Breast epithelium (tissue), 4 donors: ENCODE measurements around the gene ZNF674. TPM values are rescaled to one million over a fixed set of nuclear protein-coding genes. Genes with fewer than 3 reads are reported as not detected.

Experiments used
- DNase-seq, 2 donors: peaks; one replicate each; pipeline ENCODE4 v3.0.0-alpha.2; 2019; ENCODE audit warnings: low spot score in 2 of 2
- H3K27ac ChIP-seq, 2 donors: fragments of 200-600 bp; sonication (generic) in 1 of 2; one replicate each; pipeline ENCODE4 v1.5.1; 2016 to 2019; ENCODE audit warnings: mild to moderate bottlenecking in 1 of 2
- H3K27me3 ChIP-seq, 2 donors: fragments of 200-600 bp; sonication (generic) in 1 of 2; one replicate each; pipeline versions ENCODE4 v1.5.1 to v1.6.0; 2017 to 2019; ENCODE audit warnings: control low read depth in 1 of 2, mild to moderate bottlenecking in 1 of 2
- H3K36me3 ChIP-seq: fragments of 200-600 bp; one replicate; pipeline ENCODE4 v1.5.1; 2019
- H3K4me1 ChIP-seq, 2 donors: fragments of 200-600 bp; sonication (generic); one replicate each; pipeline ENCODE4 v1.5.1; 2016 to 2019; ENCODE audit warnings: control low read depth in 1 of 2
- H3K4me3 ChIP-seq, 3 donors: fragments of 200-600 bp; sonication (generic); 1 replicate in 2 of 3; 2 replicates in 1 of 3; pipeline ENCODE4 v1.5.1; 2016 to 2019; ENCODE audit warnings: mild to moderate bottlenecking in 3 of 3, moderate library complexity in 2 of 3
- H3K9me3 ChIP-seq, 2 donors: fragments of 200-600 bp; sonication (generic) in 1 of 2; one replicate each; pipeline ENCODE4 v1.5.1; 2016 to 2019; ENCODE audit warnings: control low read depth in 1 of 2
- CTCF ChIP-seq, 3 donors: fragments of 450-650 bp; IDR thresholded peaks; one replicate each; pipeline ENCODE4 v1.5.1; 2016 to 2017; ENCODE audit warnings: antibody characterized with exemption in 3 of 3, mild to moderate bottlenecking in 3 of 3, moderate library complexity in 3 of 3
- POLR2A ChIP-seq: fragments of 450-650 bp; IDR thresholded peaks from one replicate; pipeline ENCODE4 v1.6.1; 2016; ENCODE audit warnings: antibody characterized with exemption, mild to moderate bottlenecking, moderate library complexity
- POLR2AphosphoS5 ChIP-seq, 3 donors: sonication (generic); formaldehyde crosslinking; IDR thresholded peaks; one replicate each; pipeline ENCODE4 v1.6.1; 2017; ENCODE audit warnings: antibody characterized with exemption in 3 of 3
- intact Hi-C: fragments of 100-400 bp; cut with DNase I; formaldehyde crosslinking; loops from one replicate; pipeline ENCODE4 v1.15.1; 2023; ENCODE audit warnings: low total_unique reads
- total RNA-seq, 3 donors: library from RNA; depleted of rRNA; stranded (reverse); fragments of >200 nt; gene quantifications; one replicate each; pipeline ENCODE4 v1.1.0, GENCODE V29; 2016

Gene ZNF674
- total RNA-seq, 3 donors from 2014 or later: 2.6 to 7.3 (median 3.8) TPM

- Histone ChIP-seq H3K4me1 (no peaks in the 10 kb centered on the region), H3K9me3 (no peaks in the 10 kb centered on the region), H3K4me3 (no peak overlapping the region), H3K27ac (no peak overlapping the region), H3K36me3 (no peaks in the 10 kb centered on the region), H3K27me3 (no peaks in the 10 kb centered on the region)
- intact Hi-C loops: no loop called here
- TF ChIP-seq POLR2A (no peak), CTCF (IDR thresholded peaks at IDR 0.05) (no peak), POLR2AphosphoS5 (IDR thresholded peaks at IDR 0.05) (no peak)
- peak in 1 of 2 donors; percentile 19 for DNase-seq
These were observed 88.9 kb downstream of the ZNF674 start for GRCh38 chrX:46456125-46456922.

Other genes starting within 250 kb of the ZNF674 start
- gene CHST7, start 28.3 kb upstream of the ZNF674 start, total RNA-seq: 10 to 100 TPM in 2 of 3 donors, 1 to 10 TPM in 1; 7.5 to 81.6 (median 10.8) TPM
- 10 to 100 TPM in 2 of 3 donors, 1 to 10 TPM in 1; 1.6 to 28.1 (median 12.8) TPM for gene SLC9A7, start 213.7 kb upstream of the ZNF674 start, total RNA-seq